Neuronal stem cell (in vitro differentiated cells): ENCODE results near the gene MYH6.
A peak's percentile ranks its signal among the peaks of the same experiment; 100 is the strongest.

Source experiments
- DNase-seq: peaks from one replicate; pipeline ENCODE4 v3.0.0-alpha.2; 2013; ENCODE audit warnings: low spot score
- H2AFZ ChIP-seq: one replicate; pipeline ENCODE4 v1.6.1; 2013; ENCODE audit warnings: mild to moderate bottlenecking, low read length, inconsistent platforms
- H2AK5ac ChIP-seq: 2 replicates; pipeline ENCODE4 v1.6.1; 2013; ENCODE audit warnings: low read depth, mild to moderate bottlenecking, inconsistent platforms, low read length, moderate library complexity, mixed read lengths
- H2BK120ac ChIP-seq: 2 replicates; pipeline ENCODE4 v1.6.1; 2013; ENCODE audit warnings: low read depth, mild to moderate bottlenecking, inconsistent platforms, low read length, moderate library complexity, mixed read lengths
- H2BK12ac ChIP-seq: one replicate; pipeline ENCODE4 v1.6.1; 2013; ENCODE audit warnings: low read length, inconsistent platforms
- H2BK15ac ChIP-seq: 2 replicates; pipeline ENCODE4 v1.6.1; 2013; ENCODE audit warnings: mild to moderate bottlenecking, low read length, inconsistent platforms, mixed read lengths
- H2BK5ac ChIP-seq: one replicate; pipeline ENCODE4 v1.6.1; 2013; ENCODE audit warnings: inconsistent platforms, mild to moderate bottlenecking, low read length, moderate library complexity
- H3K14ac ChIP-seq: one replicate; pipeline ENCODE4 v1.6.1; 2013; ENCODE audit warnings: low read length, inconsistent platforms
- H3K18ac ChIP-seq: 2 replicates; pipeline ENCODE4 v1.6.1; 2013; ENCODE audit warnings: low read length, inconsistent platforms
- H3K23ac ChIP-seq: 2 replicates; pipeline ENCODE4 v1.6.1; 2013; ENCODE audit warnings: low read depth, mild to moderate bottlenecking, mixed read lengths, low read length, inconsistent platforms; ENCODE audit not compliant: poor library complexity
- H3K27ac ChIP-seq: replicated peaks from 3 replicates; pipeline ENCODE4 v1.5.1; 2013; ENCODE audit warnings: low read length, inconsistent platforms
- H3K27me3 ChIP-seq, 3 experiments: 2 replicates each; pipeline ENCODE4 v1.6.1; 2013; ENCODE audit warnings: low read length in 3 of 3, mild to moderate bottlenecking in 2 of 3, inconsistent platforms in 1 of 3, low read depth in 1 of 3, mixed read lengths in 1 of 3, moderate library complexity in 1 of 3; ENCODE audit not compliant: control insufficient read depth in 3 of 3, insufficient read depth in 3 of 3
- H3K36me3 ChIP-seq, 2 donors: replicated peaks in 1 of 2; 2 replicates each; pipeline ENCODE4 v1.6.1; 2013; ENCODE audit warnings: low read length in 2 of 2; ENCODE audit not compliant: control insufficient read depth in 2 of 2, insufficient read depth in 2 of 2
- H3K4ac ChIP-seq: 2 replicates; pipeline ENCODE4 v1.6.1; 2013; ENCODE audit warnings: inconsistent platforms, mild to moderate bottlenecking, low read length, moderate library complexity
- H3K4me1 ChIP-seq, 2 donors: 1 replicate in 1 of 2; 2 replicates in 1 of 2; pipeline ENCODE4 v1.6.1; 2013; ENCODE audit warnings: low read length in 2 of 2, low read depth in 1 of 2; ENCODE audit not compliant: control insufficient read depth in 2 of 2, insufficient read depth in 1 of 2
- H3K4me2 ChIP-seq: one replicate; pipeline ENCODE4 v1.6.1; 2013; ENCODE audit warnings: mild to moderate bottlenecking, low read length, inconsistent platforms; ENCODE audit not compliant: insufficient read depth, poor library complexity, severe bottlenecking
- H3K4me3 ChIP-seq, 2 donors: 2 replicates each; pipeline ENCODE4 v1.5.1; 2013; ENCODE audit warnings: low read length in 2 of 2, mild to moderate bottlenecking in 2 of 2, inconsistent platforms in 1 of 2, moderate library complexity in 1 of 2
- H3K79me1 ChIP-seq: one replicate; pipeline ENCODE4 v1.6.1; 2013; ENCODE audit warnings: low read depth, mild to moderate bottlenecking, inconsistent platforms, low read length, moderate library complexity
- H3K9ac ChIP-seq: one replicate; pipeline ENCODE4 v1.6.1; 2013; ENCODE audit warnings: mild to moderate bottlenecking, low read depth, low read length, inconsistent platforms; ENCODE audit not compliant: poor library complexity
- H3K9me3 ChIP-seq, 2 donors: replicated peaks in 1 of 2; 2 replicates each; pipeline versions ENCODE3 to v1.6.1; 2013; ENCODE audit warnings: low read length in 2 of 2, mild to moderate bottlenecking in 2 of 2, inconsistent platforms in 1 of 2, low read depth in 1 of 2, mixed read lengths in 1 of 2, moderate library complexity in 1 of 2; ENCODE audit not compliant: control insufficient read depth in 2 of 2, insufficient read depth in 1 of 2
- H4K8ac ChIP-seq: one replicate; pipeline ENCODE4 v1.6.1; 2013; ENCODE audit warnings: low read depth, mild to moderate bottlenecking, inconsistent platforms, low read length, moderate library complexity
- H4K91ac ChIP-seq: one replicate; pipeline ENCODE4 v1.6.1; 2013; ENCODE audit warnings: low read length, low read depth, mild to moderate bottlenecking, inconsistent platforms; ENCODE audit not compliant: poor library complexity
- WGBS, 2 donors: extraction: QIAGEN DNeasy Blood & Tissue Kit; methylation state at CpG; one replicate each; pipeline ENCODE4 v1.1.7; 2013; ENCODE audit warnings: missing lambda C conversion rate in 2 of 2, mixed read lengths in 1 of 2; ENCODE audit not compliant: insufficient read length in 2 of 2, insufficient replicate concordance in 1 of 2; ENCODE audit errors: extremely low coverage in 2 of 2; 5-methylcytosine and 5-hydroxymethylcytosine counted together

The MYH6 gene

GRCh38 chr14:23382276-23382675 lies 25.8 kb downstream of the MYH6 start:
- Histone ChIP-seq H2BK15ac (no peak overlapping the region), H2BK120ac (no peak overlapping the region), H3K23ac (no peak overlapping the region), H3K4ac (no peak overlapping the region), H3K9me3 (no peaks in the 10 kb centered on the region), H4K91ac (no peak overlapping the region), H3K18ac (no peak overlapping the region), H3K27ac (no peak overlapping the region), H4K8ac (no peak overlapping the region), H2BK12ac (no peak overlapping the region), H3K79me1 (no peaks in the 10 kb centered on the region), H2BK5ac (no peak overlapping the region), H2AK5ac (peak overlapping the region; percentile 7), H3K36me3 (no peaks in the 10 kb centered on the region), H3K4me2 (no peak overlapping the region), H3K9ac (no peak overlapping the region), H3K4me1 (peaks cover 0 to 2% of the 10 kb centered on the region in 2 donors), H3K4me3 (no peak overlapping the region), H3K14ac (no peak overlapping the region), H2AFZ (no peak overlapping the region), H3K27me3 (peaks cover 0 to 55% (median 0%) of the 10 kb centered on the region in 3 experiments)
- no peak for DNase-seq
- WGBS, 2 donors, result no CpG with 5 or more reads among the region's 6 CpGs

DNA sequence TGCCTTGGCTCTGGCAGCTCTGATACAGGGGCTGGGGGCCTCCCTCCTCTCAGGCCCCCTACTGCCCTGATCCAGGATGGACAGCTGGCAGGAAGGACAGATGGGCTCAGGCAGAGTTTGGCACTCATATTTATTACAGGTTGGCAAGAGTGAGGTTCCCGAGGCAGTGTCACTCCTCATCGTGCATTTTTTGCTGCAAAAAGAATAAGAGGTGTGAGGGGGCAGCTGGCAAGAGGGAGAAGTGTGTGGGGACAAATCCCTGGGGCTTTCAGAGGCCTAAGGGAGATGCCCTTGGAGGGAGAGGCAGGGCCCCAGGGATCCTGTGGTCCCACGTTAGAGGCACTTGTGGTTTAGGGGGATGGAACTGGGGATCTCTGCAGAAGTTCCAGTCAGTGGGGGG lies 26.2 kb downstream of the MYH6 start:
- Histone ChIP-seq H3K9ac (peak overlapping the region; percentile 1), H3K36me3 (no peaks in the 10 kb centered on the region), H2BK120ac (no peak overlapping the region), H3K14ac (no peak overlapping the region), H2BK15ac (no peak overlapping the region), H2BK5ac (no peak overlapping the region), H3K4me2 (no peak overlapping the region), H3K4ac (no peak overlapping the region), H2AK5ac (peak overlapping the region; percentile 7), H4K8ac (no peak overlapping the region), H3K4me1 (peaks cover 0 to 6% of the 10 kb centered on the region in 2 donors), H2AFZ (no peak overlapping the region), H3K4me3 (no peak overlapping the region), H2BK12ac (no peak overlapping the region), H3K27me3 (peaks cover 0 to 55% (median 0%) of the 10 kb centered on the region in 3 experiments), H3K9me3 (no peaks in the 10 kb centered on the region), H3K18ac (no peak overlapping the region), H4K91ac (no peak overlapping the region), H3K27ac (no peak overlapping the region), H3K23ac (no peak overlapping the region), H3K79me1 (no peaks in the 10 kb centered on the region)
- DNase-seq, result no peak
- no CpG with 5 or more reads among the region's 3 CpGs for WGBS, 2 donors

GRCh38 chr14:23380976-23381375 lies 27.1 kb downstream of the MYH6 start:
- H3K9ac ChIP-seq, result no peak overlapping the region
- no peak overlapping the region for H2BK120ac ChIP-seq
- no peak overlapping the region for H2AFZ ChIP-seq
- peaks cover 0 to 11% of the 10 kb centered on the region in 2 donors for H3K4me1 ChIP-seq
- H3K79me1 ChIP-seq, result no peaks in the 10 kb centered on the region
- no peaks in the 10 kb centered on the region for H3K9me3 ChIP-seq
- H4K91ac ChIP-seq, result no peak overlapping the region
- peak overlapping the region; percentile 35 for H2BK5ac ChIP-seq
- H2AK5ac ChIP-seq, result peak overlapping the region; percentile 87
- H3K23ac ChIP-seq, result peak overlapping the region; percentile 26
- H3K4me2 ChIP-seq, result no peak overlapping the region
- DNase-seq, result no peak
- H2BK12ac ChIP-seq, result no peak overlapping the region
- H3K27ac ChIP-seq, result no peak overlapping the region
- H3K18ac ChIP-seq, result no peak overlapping the region
- no peak overlapping the region for H3K4me3 ChIP-seq
- no CpG with 5 or more reads among the region's 4 CpGs for WGBS, 2 donors
- no peak overlapping the region for H3K14ac ChIP-seq
- no peak overlapping the region for H4K8ac ChIP-seq
- H2BK15ac ChIP-seq, result peak overlapping the region; percentile 54
- H3K36me3 ChIP-seq, result no peaks in the 10 kb centered on the region
- H3K27me3 ChIP-seq, result peaks cover 0 to 60% (median 0%) of the 10 kb centered on the region in 3 experiments
- H3K4ac ChIP-seq, result no peak overlapping the region

GRCh38 chr14:23380197-23380914 lies 27.7 kb downstream of the MYH6 start:
- Histone ChIP-seq H3K4me3 (no peak overlapping the region), H2AK5ac (peak overlapping the region; percentile 87), H3K27ac (no peak overlapping the region), H2BK5ac (peak overlapping the region; percentile 35), H3K27me3 (peaks cover 0 to 56% (median 0%) of the 10 kb centered on the region in 3 experiments), H2BK120ac (no peak overlapping the region), H3K18ac (peak overlapping the region; percentile 39), H3K9me3 (no peaks in the 10 kb centered on the region), H2AFZ (no peak overlapping the region), H3K79me1 (no peaks in the 10 kb centered on the region), H3K4ac (no peak overlapping the region), H3K23ac (peak overlapping the region; percentile 26), H4K8ac (no peak overlapping the region), H4K91ac (peak overlapping the region; percentile 38), H3K9ac (peak overlapping the region; percentile 38), H2BK15ac (peak overlapping the region; percentile 54), H2BK12ac (peak overlapping the region; percentile 68), H3K14ac (peak overlapping the region; percentile 57), H3K4me1 (peaks cover 0 to 11% of the 10 kb centered on the region in 2 donors), H3K36me3 (no peaks in the 10 kb centered on the region), H3K4me2 (no peak overlapping the region)
- no CpG with 5 or more reads among the region's 16 CpGs for WGBS, 2 donors
- no peak for DNase-seq
